ENCODE data around the gene TBX2.
"Not testable (repeated sequence)": the region's sequence is repeated elsewhere in the genome, so short reads cannot be mapped to it uniquely, and the experiment has no call there.

The TBX2 gene

GRCh38 chr17:61399131-61400065, at the start of gene TBX2:
TSS of gene TBX2 (plus strand) at chr17:61399843. CDS start at chr17:61400177, 334 bp downstream.
- DNase-seq, result peak; percentile 92

DNA sequence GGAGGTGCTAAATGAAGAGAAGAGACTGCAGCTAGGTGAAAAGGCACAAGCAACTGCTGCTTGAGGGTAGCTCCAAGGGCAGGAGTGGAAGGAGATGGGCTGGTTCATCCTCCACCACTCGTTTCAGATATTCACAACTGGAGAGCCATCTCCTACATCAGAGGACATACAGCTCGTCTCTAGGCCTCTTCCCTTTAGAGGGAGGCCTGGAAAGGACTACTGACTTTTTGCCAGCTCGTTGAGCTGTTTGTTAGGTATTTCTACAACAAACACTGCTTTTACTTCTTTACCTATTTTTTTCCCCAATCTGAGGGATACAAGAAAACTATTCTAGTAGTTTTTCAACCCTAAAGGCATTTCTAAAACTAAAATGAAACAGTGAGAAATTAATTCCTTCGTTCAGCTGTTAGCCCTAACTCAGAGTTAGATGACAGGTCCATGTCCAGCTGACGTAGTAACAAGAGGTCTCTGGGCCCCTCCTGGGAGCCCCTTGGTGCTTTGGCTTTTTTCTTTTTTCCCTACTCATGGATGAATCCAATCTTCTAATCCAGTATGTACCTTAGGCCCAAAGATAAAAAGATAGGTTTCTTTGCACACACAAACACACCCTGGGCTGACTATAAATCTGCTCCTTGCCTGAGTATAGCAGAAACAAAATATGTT, 47.8 kb upstream of the TBX2 start:
- DNase-seq, result no peak

DNA sequence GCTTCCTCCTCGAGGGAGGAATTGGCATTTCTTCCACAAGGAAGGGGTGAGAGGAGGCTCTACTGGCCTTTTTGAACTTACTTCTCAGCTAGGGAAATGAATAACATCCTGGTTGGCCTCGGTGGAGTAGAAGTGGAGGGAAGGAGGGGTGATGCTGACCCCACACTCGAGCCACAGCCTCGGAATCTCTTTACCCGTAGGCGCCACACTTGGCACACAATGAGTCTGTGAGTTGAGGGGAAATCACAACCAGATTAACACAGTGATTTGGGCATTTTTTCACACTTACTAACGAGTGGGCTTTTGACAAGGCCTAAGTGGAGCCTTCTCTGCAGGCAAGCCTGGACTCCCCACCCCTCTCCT, 47.3 kb upstream of the TBX2 start:
- DNase-seq, result no peak

DNA sequence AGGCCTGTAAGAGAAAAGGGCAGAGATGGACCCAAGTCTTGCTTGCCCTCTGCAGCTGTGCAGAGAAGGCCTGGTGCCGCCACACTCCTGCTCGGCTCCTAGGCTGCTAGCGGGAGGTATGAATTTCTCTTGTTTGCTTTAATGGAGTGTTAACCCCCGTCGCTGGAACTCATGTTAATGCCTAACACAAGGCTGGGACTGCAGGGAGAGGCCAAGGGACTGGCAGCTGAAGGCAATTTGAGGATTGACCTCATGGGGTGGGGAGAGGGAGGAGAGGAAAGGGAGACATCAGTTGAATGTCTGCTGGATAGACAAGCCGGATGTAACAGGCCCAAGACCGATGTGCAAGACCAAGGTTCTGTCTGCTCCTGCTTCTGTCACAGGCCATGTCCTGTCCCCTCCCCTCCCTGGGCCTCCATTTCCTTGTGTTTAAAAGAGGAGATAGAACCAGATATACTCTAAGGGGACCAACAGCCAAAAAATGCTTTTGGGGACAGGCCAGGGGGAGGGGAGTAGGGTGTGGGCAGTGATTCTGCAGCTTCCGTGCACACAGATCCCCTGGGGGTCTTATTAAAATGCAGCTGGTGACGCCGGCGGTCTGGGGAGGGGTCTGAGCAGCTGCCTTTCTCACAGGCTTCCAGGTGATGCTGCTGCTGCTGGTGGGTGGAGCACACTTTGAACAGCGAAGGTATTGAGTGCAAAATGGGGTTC, 46.7 kb upstream of the TBX2 start:
- no peak for DNase-seq

DNA sequence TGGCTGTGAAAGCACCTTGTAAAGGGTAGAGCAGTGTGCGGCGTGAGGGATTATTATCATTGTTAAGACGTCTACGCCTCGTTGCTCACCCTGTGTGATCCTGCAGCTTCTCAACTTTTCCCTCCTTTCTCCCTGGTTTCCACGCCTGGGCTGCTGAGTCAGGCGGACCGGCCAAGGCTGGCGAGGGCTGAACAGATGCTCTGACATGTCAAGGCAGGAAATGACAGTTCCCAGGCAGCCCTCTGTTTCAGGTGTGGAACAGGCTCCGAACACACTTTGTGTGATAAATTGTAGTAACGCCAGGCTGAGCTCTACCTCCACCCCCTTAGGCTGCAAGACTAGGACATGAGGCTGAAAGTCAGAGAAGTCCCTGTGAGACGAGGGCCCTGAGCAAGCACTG, 46.0 kb upstream of the TBX2 start:
- no peak for DNase-seq

- DNase-seq, result no peak
Measured at GRCh38 chr17:61354895-61355874, 44.5 kb upstream of the TBX2 start.

DNA sequence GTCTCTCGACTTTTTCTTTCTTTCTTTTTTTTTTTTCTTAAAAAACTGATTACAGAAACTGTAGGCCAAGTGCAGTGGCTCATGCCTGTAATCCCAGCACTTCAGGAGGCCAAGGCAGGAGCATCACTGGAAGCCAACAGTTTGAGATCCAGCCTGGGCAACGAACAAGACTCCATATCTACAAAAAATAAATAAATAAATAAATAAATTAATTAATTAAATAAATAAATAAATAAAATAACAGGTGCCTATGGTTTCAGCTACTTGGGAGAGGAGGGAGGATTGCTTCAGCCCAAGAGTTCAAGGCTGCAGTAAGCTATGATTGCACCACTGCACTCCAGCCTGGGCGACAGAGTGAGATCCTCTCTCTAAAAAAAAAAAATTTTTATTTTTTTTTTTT, 42.6 kb upstream of the TBX2 start:
- DNase-seq, result not testable (repeated sequence)

DNA sequence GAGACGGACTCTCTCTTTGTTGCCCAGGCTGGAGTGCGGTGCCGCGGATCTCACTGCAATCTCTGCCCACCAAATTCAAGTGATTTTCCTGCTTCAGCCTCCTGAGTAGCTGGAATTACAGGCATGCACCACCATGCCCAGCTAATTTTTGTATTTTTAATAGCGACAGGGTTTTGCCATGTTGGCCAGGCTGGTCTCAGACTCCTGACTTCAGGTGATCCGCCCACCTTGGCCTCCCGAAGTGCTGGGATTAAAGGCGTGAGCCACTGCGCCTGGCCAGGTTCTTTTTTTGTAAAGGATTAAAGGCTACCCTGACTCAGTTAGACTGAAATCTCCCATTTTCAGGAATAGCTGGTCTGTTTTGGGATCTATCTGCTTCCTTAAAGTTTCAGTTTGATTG, 40.1 kb upstream of the TBX2 start:
- DNase-seq, result not testable (repeated sequence)

DNA sequence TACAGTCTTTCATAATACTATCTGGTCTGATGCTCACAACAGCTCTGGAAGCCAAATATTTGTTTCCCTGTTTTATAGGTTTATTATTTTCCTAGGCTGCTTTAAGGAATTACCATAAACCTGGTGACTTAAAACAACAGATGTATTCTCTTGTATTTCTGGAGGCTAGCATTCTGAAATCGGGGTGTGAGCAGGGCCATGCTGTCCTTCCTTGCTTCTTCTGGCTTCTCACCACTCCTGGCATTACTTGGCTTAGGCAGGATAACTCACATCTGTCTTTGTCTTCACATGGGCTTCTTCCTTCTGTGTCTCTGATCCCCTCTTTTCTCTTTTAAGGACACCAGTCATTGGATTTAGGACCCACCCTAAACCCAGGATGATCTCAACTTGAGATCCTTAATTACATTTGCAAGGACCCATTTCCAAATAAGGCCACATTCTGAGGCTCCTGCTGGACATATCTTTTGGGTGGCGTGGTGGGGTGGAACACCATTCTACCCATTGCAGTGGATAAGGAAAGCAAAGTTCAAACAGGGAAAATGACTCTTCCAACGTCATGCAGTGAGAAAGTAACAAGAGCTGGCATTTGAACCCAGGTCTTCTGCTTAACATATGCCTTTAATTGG, 39.2 kb upstream of the TBX2 start:
- no peak for DNase-seq

DNA sequence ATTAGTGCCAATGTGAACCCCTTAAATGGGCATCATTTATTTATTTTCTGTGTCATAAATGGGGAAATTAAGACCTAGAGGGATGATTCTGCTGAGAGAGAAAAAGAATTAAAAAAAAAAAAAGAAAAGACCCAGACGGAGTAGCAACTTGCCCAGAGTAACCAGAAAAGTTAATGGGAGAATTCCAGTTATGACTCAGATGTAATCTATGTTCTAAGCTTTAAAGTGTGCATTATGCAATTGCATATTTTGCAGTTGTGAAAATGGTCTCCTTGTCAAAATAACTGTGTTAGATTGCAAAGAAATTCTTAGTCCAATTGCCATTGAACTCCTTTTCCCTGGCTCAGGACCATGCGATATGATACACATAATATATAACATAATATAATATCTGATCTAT, 38.6 kb upstream of the TBX2 start:
- DNase-seq, result no peak

DNA sequence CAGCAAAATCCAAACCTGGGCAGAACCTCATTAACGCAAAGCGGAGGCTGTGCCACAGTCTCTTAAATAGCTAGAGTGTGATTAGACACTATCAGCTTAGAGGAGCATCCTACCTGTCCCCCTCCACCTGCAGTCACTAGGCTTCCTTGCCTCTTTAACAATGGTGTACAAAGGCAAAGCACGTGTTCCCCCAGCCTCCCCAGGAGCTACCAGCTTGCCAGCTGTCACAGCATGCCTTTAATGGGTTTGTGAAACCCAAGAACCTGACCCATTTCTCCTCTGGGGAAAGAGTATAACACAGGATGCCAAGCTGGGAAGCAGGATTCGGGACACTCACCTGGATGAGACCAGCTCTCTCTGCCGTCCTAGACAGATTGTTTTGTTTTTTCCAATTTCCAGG, 37.2 kb upstream of the TBX2 start:
- no peak for DNase-seq

GRCh38 chr17:61362852-61363600, 36.6 kb upstream of the TBX2 start:
- no peak for DNase-seq

- DNase-seq, result no peak
Measured at GRCh38 chr17:61363601-61364462, 35.8 kb upstream of the TBX2 start.

GRCh38 chr17:61364463-61364846, 35.2 kb upstream of the TBX2 start:
- no peak for DNase-seq

DNA sequence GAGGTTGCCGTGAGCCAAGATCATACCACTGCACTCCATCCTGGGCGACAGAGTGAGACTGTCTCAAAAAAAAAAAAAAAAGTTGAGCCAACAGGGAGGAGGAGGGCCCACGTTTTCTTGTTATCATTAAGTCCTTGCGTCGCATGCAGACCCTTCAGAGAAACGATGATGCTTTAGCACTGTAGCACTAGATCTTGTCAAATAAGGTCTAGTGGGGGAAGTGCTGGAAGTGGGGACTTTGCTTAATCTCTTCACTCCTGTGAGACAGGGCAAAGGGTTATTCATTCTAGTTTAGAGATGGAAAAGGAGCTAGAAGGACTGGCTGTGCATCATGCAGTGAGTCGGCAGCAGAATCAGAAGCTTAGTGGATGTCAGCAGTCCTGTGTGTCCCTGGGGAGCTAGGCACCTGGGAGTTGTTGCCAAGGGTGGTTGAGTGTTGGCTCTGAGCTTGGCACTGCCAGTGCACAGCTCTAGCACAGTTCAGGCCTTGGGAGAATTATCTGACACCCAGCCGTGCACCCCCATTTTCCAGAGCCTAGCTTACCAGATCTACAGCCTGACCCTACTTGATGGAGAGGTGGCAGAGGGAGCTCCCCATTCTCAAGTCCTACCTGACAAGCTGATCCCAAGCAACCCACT, 33.4 kb upstream of the TBX2 start:
- DNase-seq, result no peak

DNA sequence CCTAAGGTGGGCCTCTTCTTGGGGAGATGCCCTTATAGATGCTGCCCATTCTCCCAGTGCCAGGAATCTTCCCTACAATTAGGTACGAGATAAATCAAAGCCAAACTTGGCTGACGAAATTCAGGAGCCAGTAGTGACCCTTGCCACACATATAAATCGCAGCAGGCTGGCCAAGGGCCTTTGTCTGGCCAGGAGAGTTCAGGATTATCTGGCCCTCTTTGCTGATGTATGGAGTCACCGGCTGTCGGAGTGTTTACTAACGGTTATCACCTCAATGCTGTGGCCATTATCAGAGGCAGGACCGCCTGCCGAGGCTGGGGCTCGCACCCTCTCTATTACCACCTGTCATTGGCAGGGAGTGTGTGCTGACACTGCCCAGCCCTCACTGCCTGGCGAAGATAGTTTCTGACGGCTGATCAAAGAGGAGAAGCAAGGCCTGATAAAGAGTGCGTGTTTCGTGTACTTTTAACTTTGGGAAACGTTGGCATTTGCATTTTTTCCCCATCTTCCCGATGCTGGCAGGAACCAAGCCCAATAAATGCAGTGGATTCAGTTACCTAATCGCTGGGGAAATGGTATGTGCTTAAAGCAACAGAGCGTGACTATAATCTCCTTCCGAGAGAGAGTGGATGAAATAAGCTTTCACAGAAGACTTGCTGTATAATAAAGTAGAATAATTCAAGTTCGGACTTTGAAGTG, 32.8 kb upstream of the TBX2 start:
- DNase-seq, result no peak

DNA sequence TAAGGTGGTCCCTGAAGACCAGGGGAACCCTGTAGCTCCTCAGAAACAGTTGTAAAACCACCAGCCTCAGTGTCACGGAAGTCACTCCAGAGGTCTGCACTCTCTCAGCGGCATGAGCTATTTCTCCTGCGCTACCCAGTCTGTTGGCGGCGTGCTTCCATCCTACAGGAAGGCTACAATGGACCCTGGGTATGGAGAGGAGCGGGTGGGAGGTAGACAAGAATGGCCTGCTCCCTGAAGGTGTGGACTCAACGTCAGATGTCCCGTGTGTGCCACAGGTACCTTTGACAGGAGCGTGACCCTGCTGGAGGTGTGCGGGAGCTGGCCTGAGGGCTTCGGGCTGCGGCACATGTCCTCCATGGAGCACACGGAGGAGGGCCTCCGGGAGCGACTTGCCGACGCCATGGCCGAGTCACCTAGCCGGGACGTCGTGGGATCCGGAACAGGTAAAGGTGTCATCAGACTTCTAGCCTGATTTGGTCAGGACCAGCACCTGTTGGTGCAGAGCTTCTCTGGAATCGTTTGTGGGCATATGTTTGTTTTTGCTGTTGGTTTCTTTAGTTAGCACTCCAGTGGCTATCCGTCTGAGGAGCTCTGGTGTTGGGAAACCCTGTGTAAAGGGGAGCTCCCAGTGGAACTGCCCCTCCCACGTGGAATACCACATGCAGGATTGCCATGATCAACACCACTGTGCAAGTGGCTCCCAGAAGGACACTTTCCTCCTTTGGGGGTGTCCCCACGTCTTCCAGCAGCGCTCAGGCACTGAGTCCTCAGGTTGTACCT, 31.4 kb upstream of the TBX2 start:
- DNase-seq, result no peak

DNA sequence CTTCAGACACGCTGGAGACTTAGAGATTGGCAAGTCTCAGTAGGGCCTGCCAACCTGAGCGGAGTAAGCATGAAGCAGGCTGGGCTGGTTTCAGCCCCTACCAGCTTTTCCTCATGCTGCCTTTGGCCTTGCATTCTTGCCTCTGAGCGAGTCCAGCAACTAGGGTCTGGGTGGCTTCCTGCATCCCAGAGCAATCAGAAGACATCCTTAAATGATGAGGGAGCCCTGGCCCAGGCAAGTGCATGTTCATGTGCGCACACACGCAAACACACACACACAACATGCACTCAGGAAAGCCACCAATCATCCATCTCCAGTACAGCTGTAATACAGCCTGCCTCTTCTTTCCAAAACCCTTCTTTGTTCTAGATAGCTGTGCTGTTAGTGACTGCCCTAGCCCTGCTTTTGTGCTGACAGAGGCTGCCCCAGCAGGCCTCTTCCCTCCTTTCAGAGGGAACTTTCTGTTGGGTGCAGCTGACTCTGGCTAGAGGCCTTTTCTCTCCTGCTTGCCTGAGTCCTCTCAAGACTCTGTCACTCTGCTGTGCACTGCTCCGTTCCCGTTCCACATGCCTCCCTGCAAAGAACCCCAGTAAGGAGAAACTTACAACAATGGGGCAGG, 30.7 kb upstream of the TBX2 start:
- DNase-seq, result no peak
